HG03342 (cell line): ENCODE measurements around the gene S1PR2.
"Not testable (repeated sequence)": the region's sequence is repeated elsewhere in the genome, so short reads cannot be mapped to it uniquely, and the experiment has no call there.

Source experiments
- ATAC-seq: cut with Tn5 transposase; IDR thresholded peaks from one replicate; pipeline ENCODE4 v1.9.1; 2021; ENCODE audit warnings: mild to moderate bottlenecking, moderate library complexity; ENCODE audit not compliant: unreplicated experiment

The S1PR2 gene

GRCh38 chr19:10224337-10224736 is 6.8 kb downstream of the S1PR2 start:
- no peak for ATAC-seq

- no peak for ATAC-seq
Measured at GRCh38 chr19:10223488-10224213, 7.5 kb downstream of the S1PR2 start.

GRCh38 chr19:10222201-10222890 is 8.8 kb downstream of the S1PR2 start:
- ATAC-seq, result no peak

- no peak for ATAC-seq
Measured at GRCh38 chr19:10220695-10221094, 10.4 kb downstream of the S1PR2 start.

GRCh38 chr19:10219678-10220077 is 11.5 kb downstream of the S1PR2 start:
- peak; percentile 66 for ATAC-seq

- ATAC-seq, result no peak
Measured at GRCh38 chr19:10217085-10217484, 14.0 kb downstream of the S1PR2 start.

- no peak for ATAC-seq
Measured at GRCh38 chr19:10214784-10215183, 16.3 kb downstream of the S1PR2 start.

GRCh38 chr19:10211691-10212090 is 19.4 kb downstream of the S1PR2 start:
- no peak for ATAC-seq

GRCh38 chr19:10211061-10211460 is 20.1 kb downstream of the S1PR2 start:
- no peak for ATAC-seq

- ATAC-seq, result no peak
Measured at GRCh38 chr19:10209315-10209714, 21.8 kb downstream of the S1PR2 start.

GRCh38 chr19:10207026-10207425 is 24.1 kb downstream of the S1PR2 start:
- no peak for ATAC-seq

- no peak for ATAC-seq
Measured at GRCh38 chr19:10206226-10206885, 24.8 kb downstream of the S1PR2 start.

- no peak for ATAC-seq
Measured at GRCh38 chr19:10205636-10206035, 25.5 kb downstream of the S1PR2 start.

- no peak for ATAC-seq
Measured at GRCh38 chr19:10203686-10204085, 27.4 kb downstream of the S1PR2 start.

GRCh38 chr19:10201176-10201575 is 30.0 kb downstream of the S1PR2 start:
- no peak for ATAC-seq

GRCh38 chr19:10200101-10200500 is 31.0 kb downstream of the S1PR2 start:
- ATAC-seq, result not testable (repeated sequence)

- not testable (repeated sequence) for ATAC-seq
Measured at GRCh38 chr19:10198889-10199644, 32.1 kb downstream of the S1PR2 start.

- no peak for ATAC-seq
Measured at GRCh38 chr19:10195199-10195519, 36.0 kb downstream of the S1PR2 start.

- peak; percentile 74 for ATAC-seq
Measured at GRCh38 chr19:10194500-10195198, 36.5 kb downstream of the S1PR2 start, which contains the start of gene DNMT1. DNMT1 (minus strand) TSS chr19:10194953; CDS start chr19:10194899, 54 bp downstream.

- ATAC-seq, result peak; percentile 9
Measured at GRCh38 chr19:10193790-10194499, 37.2 kb downstream of the S1PR2 start.
